Adrenal gland (tissue), 5 donors: ENCODE results near the gene FJX1.

Experiments used
- POLR2A ChIP-seq, 2 donors: fragments of 450-650 bp; IDR thresholded peaks; one replicate each; pipeline ENCODE4 v1.6.1; 2017; ENCODE audit warnings: antibody characterized with exemption in 2 of 2, mild to moderate bottlenecking in 2 of 2, moderate library complexity in 1 of 2
- TF ChIP-seq, protein P1 (sequence below), 6 experiments: fragments of 450-650 bp in 4 of 6; fragments of 200-600 bp in 2 of 6; sonication (generic) in 1 of 6; IDR thresholded peaks; 1 replicate in 5 of 6; 2 replicates in 1 of 6; pipeline versions ENCODE4 v1.5.1 to v1.8.0; 2016 to 2021; ENCODE audit warnings: antibody characterized with exemption in 6 of 6, mild to moderate bottlenecking in 2 of 6, moderate library complexity in 1 of 6
- donor health status: DM: no; HTN: no; CAD: no.

DNA sequence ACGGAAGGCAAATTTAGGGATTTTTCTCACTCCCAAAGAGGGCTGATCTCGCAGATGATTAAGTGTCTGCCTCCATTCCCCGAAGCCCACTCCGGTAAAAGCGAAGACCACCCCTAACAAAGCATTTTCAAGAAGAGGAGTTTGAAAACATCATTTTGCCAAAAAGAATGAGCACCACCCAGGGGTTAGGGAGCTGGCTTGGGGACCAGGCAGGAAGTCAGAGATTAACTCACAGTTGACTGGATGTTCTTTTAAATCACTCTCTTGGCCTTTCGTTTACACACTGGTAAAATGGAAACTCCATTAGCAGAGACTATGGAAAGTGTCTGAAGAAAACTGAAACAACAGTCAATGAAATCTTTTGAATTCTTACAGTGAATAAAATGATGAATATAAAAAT lies 36.5 kb downstream of the FJX1 start:
- TF ChIP-seq, protein P1, sequence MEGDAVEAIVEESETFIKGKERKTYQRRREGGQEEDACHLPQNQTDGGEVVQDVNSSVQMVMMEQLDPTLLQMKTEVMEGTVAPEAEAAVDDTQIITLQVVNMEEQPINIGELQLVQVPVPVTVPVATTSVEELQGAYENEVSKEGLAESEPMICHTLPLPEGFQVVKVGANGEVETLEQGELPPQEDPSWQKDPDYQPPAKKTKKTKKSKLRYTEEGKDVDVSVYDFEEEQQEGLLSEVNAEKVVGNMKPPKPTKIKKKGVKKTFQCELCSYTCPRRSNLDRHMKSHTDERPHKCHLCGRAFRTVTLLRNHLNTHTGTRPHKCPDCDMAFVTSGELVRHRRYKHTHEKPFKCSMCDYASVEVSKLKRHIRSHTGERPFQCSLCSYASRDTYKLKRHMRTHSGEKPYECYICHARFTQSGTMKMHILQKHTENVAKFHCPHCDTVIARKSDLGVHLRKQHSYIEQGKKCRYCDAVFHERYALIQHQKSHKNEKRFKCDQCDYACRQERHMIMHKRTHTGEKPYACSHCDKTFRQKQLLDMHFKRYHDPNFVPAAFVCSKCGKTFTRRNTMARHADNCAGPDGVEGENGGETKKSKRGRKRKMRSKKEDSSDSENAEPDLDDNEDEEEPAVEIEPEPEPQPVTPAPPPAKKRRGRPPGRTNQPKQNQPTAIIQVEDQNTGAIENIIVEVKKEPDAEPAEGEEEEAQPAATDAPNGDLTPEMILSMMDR (IDR thresholded peaks at IDR 0.05) = no peak
- no peak for TF ChIP-seq POLR2A (IDR thresholded peaks at IDR 0.05)
